G401 (cell line): ENCODE data around the gene CFAP299. TPM values are rescaled to one million over a fixed set of nuclear protein-coding genes. Genes with fewer than 3 reads are reported as not detected.

ENCODE experiments used
- DNase-seq: peaks from one replicate; pipeline ENCODE4 v3.0.0-alpha.2; 2015; ENCODE audit warnings: low spot score
- in situ Hi-C: cut with HindIII; loops from 2 replicates; pipeline ENCODE4 v1.10.0; 2016; ENCODE audit warnings: low sequenced_read_pairs, mixed read lengths
- total RNA-seq: library from RNA; depleted of rRNA; stranded (reverse); fragments of >200 nt; shearing (Covaris generic); gene quantifications from 2 replicates; pipeline ENCODE4 v1.2.3, GENCODE V29; 2014

Gene CFAP299
- total RNA-seq, 1 experiment from 2014 or later, result 0.14 TPM

GRCh38 chr4:80542747-80543146 lies 207.2 kb downstream of the CFAP299 start:
- in situ Hi-C loops, result no loop called here
- no peak for DNase-seq

DNA sequence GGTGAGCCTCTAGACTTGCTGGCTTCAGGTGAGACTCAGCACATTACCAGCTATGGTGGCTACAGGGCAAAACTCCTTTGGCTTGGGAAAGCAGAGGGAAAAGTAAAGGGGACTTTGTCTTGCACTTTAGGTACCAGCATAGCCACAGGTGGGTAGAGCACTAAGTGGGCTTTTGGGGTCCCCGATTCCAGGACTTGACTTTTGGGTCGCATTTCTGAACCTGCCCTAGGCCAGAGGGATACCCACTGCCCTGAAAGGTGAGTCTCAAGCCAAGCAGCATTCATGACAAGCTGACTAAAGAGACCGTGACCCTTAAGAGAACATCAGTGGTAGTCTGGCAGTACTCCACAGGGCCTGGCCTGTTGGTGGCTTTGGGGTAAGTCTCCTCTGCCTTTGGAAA lies 224.8 kb downstream of the CFAP299 start:
- no peak for DNase-seq
- in situ Hi-C loops, result no loop called here

DNA sequence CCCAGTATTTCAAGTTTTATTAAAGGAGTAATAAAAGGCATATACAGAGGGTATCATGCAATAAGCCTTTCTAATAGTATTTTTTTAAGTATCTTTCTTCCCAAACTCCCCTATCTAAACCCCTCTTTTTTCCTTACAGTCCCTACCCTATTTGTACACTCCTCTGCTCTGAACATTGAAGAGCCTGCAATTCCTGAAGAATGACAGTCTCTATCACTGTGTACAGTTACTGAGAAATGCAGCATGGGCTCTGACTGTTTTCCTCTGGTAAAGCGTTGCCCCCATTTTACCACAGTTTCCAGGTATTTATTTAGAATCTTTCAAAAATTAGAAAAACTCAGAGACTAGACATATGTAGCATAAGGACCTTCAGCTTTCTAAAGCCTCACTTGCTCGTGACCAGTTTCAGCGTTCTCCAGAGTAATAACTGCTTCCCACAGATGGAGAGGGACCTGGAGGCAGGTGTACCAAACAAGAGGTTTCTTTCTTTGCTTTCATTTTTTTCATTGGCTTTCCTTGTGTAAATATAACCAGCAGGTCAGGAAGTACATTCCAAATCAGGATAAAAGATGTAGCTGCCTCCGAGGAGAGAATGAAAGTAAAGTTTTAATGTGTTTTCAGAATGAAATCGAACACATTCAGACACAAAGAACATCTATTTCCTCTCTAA lies 230.8 kb downstream of the CFAP299 start:
- in situ Hi-C loops, result no loop called here
- no peak for DNase-seq

GRCh38 chr4:80568891-80569290 lies 233.4 kb downstream of the CFAP299 start:
- no peak for DNase-seq
- in situ Hi-C loops, result no loop called here

DNA sequence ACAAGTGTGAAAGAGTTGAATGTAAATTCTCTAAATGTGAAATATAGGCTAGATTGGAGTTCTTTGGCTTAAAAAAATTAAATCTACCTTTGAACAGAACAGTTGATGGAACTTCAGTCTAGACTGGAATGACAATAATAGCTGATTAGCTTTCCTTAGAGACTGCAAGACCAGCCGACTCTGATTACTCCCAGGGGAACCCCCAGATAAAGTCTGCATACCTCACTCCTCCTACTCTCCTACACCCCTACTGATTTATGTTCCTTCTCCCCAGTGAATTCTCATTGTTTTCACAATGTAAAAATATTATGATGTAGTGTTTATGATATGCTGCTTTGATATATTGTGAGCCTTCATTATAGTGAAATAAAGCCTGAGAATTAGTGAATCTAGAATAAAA lies 241.3 kb downstream of the CFAP299 start:
- in situ Hi-C loops, result no loop called here
- DNase-seq, result no peak

DNA sequence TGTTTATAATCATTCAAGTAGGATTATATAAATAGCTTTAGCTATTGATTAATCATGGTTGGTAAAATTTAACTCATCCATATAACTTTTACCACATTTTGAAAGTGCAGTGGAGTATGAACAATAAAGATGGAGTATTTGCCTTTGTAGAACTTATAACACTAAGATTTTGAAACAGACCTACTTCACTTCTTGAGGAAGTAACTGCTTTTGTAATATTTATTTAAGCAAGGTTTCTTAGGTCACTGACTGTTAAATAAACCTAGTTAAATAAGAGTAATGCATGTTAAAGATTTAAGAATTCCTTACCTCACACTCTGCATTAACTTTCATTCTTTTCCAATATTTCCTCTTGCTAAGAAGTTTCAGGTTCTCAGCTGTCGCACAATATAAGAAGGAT lies 242.5 kb downstream of the CFAP299 start:
- in situ Hi-C loops, result no loop called here

GRCh38 chr4:80585542-80585941 lies 250.0 kb downstream of the CFAP299 start:
- DNase-seq, result no peak
- in situ Hi-C loops, result no loop called here

More for the DNA sequence above, 242.5 kb downstream of the CFAP299 start:
- DNase-seq, result no peak

GRCh38 chr4:80586716-80587115 lies 251.2 kb downstream of the CFAP299 start:
- no peak for DNase-seq
- in situ Hi-C loops, result no loop called here

GRCh38 chr4:80587871-80588385 lies 252.4 kb downstream of the CFAP299 start:
- in situ Hi-C loops, result no loop called here
- DNase-seq, result no peak

DNA sequence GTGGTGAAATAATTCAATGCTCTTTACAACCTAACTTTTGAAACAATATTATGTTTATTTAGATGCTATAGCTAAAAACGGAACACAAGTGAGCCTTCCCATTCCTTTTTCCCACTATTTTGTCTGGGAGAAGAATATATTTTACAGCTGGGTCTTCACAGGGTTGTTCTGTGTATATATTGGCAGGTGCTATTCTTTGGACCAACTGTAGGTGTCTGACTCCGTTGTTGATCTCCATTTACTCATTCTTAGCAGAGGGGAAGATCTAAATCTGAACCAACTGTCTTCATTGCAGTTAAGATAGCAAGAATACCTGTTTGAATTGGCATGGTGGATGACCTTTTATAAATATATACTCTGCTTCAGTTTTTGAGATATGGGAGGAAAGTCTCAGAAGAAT lies 257.4 kb downstream of the CFAP299 start:
- in situ Hi-C loops, result no loop called here
- no peak for DNase-seq

GRCh38 chr4:80594701-80595100 lies 259.2 kb downstream of the CFAP299 start:
- no peak for DNase-seq
- in situ Hi-C loops, result no loop called here

DNA sequence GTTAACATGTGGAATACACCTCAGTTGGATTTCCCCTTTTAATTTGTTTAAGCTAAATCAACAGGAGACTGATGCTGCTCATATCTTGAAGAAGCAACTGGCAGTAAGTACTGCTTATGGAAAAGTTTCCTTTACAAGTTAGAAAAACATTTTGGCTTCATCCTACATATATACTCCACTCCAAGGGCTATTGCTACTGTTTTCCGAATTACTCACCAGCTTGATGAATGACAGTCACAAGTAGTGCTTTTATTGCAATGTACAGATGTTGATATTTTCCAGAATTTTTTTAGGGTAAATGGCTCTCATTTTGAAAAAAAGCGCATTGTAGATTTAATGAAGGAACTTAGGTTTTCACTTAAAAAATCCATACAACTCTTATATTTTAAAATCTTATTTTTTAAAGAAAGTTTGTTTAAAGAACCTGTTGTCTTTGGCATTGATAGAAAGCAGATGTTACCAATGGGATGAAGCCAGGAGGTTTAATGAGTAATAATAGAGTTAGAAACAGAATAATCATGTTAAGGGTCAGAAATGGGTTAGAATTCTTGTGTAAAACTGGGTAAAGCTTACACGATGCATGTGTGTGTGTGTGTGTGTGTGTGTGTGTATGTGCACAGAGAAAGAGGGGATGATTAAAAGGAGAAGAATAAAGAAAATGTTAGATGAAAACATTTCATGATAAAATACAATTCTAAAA lies 272.9 kb downstream of the CFAP299 start:
- in situ Hi-C loops, result no loop called here

GRCh38 chr4:80610199-80610598 lies 274.7 kb downstream of the CFAP299 start:
- in situ Hi-C loops, result no loop called here
- DNase-seq, result no peak

More for the DNA sequence above, 272.9 kb downstream of the CFAP299 start:
- DNase-seq, result no peak

- no peak for DNase-seq
- in situ Hi-C loops, result no loop called here
Measured at GRCh38 chr4:80610845-80611677, 275.5 kb downstream of the CFAP299 start.

DNA sequence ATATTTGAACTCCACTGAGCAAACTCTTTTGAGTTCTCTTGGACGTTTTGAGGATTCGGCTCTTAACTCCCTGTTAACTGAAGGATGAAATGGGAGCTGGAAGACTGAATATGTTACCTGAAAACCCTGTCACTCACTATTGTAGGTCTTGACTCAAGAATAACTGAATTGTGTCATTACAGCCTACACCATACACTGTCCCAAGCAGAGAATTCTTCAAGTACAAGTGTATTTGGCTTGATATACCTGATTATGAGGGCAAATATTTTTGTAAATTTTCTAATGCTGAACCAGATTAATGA lies 276.1 kb downstream of the CFAP299 start:
- in situ Hi-C loops, result no loop called here
- DNase-seq, result no peak

- in situ Hi-C loops, result no loop called here
- DNase-seq, result no peak
Measured at GRCh38 chr4:80613470-80613869, 277.9 kb downstream of the CFAP299 start.

DNA sequence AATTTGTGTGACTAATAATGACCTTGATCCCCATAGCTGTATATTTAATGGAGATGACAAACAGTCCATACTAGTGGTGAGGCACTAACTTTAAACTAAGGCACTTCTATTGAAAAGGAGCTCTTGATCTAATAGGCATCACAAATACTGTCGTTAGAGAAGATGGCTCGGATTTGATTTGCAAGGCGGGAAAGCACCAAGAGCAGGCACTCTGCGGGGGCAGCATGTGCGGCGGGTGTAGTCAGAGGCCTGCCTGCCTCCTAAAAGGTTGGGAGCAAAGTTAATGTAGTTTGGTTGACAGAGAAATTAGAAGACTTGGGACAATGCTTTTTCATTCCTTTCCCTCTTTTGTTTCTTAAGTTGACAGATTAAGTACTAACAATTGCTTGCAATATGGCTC lies 278.8 kb downstream of the CFAP299 start:
- no peak for DNase-seq

GRCh38 chr4:80615099-80615498 lies 279.6 kb downstream of the CFAP299 start:
- in situ Hi-C loops, result no loop called here
- DNase-seq, result no peak

More for the DNA sequence above, 278.8 kb downstream of the CFAP299 start:
- in situ Hi-C loops, result no loop called here

DNA sequence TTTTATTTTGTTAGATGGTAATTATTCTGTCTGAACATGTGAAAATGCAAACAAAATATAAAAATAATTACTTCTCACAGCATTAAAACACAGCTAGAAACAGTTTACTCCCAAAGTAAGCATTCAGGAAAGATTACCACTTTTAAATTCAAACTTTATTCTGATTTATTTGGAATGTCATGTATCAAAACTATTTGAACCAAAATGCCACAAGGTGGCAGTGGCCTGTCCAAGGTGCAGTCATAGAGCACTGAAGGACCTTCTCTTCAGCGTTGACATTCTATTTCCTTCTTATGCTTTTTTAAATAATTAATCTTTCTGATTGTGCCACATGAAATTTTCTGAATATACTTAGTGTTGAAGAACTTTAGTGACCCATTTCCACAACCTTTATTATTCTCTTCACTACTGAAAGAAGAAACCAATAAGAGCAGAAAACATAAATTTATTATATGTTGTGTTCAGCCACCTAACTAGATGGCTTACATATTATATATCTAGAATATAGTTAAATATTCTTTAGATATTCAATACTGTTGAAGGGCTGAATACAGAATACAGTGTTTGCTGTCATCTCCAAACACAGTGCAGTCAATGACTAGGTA lies 283.6 kb downstream of the CFAP299 start:
- no peak for DNase-seq
- in situ Hi-C loops, result no loop called here

DNA sequence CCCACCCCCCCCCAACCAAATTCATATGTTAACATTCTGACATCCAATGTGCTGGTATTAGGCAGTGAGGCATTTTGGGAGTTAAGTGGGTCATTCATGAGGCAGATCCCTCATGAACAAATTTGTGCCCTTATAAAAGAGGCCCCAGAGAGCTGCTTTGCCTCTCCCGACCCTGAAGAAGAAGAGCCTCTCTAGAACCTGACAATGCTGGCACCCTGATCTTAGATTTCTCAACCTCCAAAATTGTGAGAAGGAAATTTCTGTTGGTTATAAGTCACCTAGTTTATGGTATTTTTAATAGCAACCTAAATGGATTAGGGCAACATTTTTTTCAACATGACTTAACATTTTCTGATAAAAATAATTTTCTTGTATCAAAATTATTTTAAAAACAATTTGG lies 296.3 kb downstream of the CFAP299 start:
- in situ Hi-C loops, result no loop called here
- DNase-seq, result no peak
